ENCODE data around the gene RAMAC.

GRCh38 chr15:82952158-82953081 is 33.6 kb upstream of the RAMAC start, which contains the start of gene HOMER2:
- TF ChIP-seq, protein P1, sequence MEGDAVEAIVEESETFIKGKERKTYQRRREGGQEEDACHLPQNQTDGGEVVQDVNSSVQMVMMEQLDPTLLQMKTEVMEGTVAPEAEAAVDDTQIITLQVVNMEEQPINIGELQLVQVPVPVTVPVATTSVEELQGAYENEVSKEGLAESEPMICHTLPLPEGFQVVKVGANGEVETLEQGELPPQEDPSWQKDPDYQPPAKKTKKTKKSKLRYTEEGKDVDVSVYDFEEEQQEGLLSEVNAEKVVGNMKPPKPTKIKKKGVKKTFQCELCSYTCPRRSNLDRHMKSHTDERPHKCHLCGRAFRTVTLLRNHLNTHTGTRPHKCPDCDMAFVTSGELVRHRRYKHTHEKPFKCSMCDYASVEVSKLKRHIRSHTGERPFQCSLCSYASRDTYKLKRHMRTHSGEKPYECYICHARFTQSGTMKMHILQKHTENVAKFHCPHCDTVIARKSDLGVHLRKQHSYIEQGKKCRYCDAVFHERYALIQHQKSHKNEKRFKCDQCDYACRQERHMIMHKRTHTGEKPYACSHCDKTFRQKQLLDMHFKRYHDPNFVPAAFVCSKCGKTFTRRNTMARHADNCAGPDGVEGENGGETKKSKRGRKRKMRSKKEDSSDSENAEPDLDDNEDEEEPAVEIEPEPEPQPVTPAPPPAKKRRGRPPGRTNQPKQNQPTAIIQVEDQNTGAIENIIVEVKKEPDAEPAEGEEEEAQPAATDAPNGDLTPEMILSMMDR (IDR thresholded peaks at IDR 0.05; ENCODE audit: low read depth, low read length), result no peak
- TF ChIP-seq EZH2phosphoT487 (IDR thresholded peaks at IDR 0.05; ENCODE audit: low read depth), result no peak
